HT1080 (cell line): ENCODE results near the gene SNED1. TPM values are rescaled to one million over a fixed set of nuclear protein-coding genes. Genes with fewer than 3 reads are reported as not detected.
"Not testable (repeated sequence)": the region's sequence is repeated elsewhere in the genome, so short reads cannot be mapped to it uniquely, and the experiment has no call there.

Experiments used
- DNase-seq: peaks from one replicate; pipeline ENCODE4 v3.0.0-alpha.2; 2015; ENCODE audit warnings: low read depth
- total RNA-seq: library from RNA; depleted of rRNA; stranded (reverse); fragments of >200 nt; shearing (Covaris generic); gene quantifications from 2 replicates; pipeline ENCODE4 v1.2.3, GENCODE V29; 2014

Gene SNED1
- total RNA-seq, 1 experiment from 2014 or later, result 2.7 TPM

GRCh38 chr2:241082341-241083090 lies 84.1 kb downstream of the SNED1 start:
- no peak for DNase-seq

GRCh38 chr2:241083091-241083415 lies 84.6 kb downstream of the SNED1 start:
- no peak for DNase-seq

GRCh38 chr2:241084856-241085444 lies 86.5 kb downstream of the SNED1 start:
- DNase-seq, result no peak

GRCh38 chr2:241087420-241088268 lies 89.2 kb downstream of the SNED1 start:
- no peak for DNase-seq

- no peak for DNase-seq
Observed at GRCh38 chr2:241088376-241088775, 90.0 kb downstream of the SNED1 start.

- no peak for DNase-seq
Observed at GRCh38 chr2:241088791-241089732, 90.6 kb downstream of the SNED1 start.

GRCh38 chr2:241091201-241091600 lies 92.8 kb downstream of the SNED1 start:
- no peak for DNase-seq

GRCh38 chr2:241091734-241092445 lies 93.5 kb downstream of the SNED1 start:
- DNase-seq, result no peak

- DNase-seq, result no peak
Observed at GRCh38 chr2:241092677-241093076, 94.3 kb downstream of the SNED1 start.

GRCh38 chr2:241093133-241093781 lies 94.8 kb downstream of the SNED1 start:
- DNase-seq, result not testable (repeated sequence)

- DNase-seq, result no peak
Observed at GRCh38 chr2:241094172-241094571, 95.8 kb downstream of the SNED1 start.

GRCh38 chr2:241094924-241095420 lies 96.6 kb downstream of the SNED1 start:
- no peak for DNase-seq

GRCh38 chr2:241095594-241096290 lies 97.3 kb downstream of the SNED1 start:
- DNase-seq, result no peak

- no peak for DNase-seq
Observed at GRCh38 chr2:241096979-241097378, 98.6 kb downstream of the SNED1 start.

- no peak for DNase-seq
Observed at GRCh38 chr2:241099246-241099645, 100.8 kb downstream of the SNED1 start.

GRCh38 chr2:241102239-241102803 lies 103.9 kb downstream of the SNED1 start, which contains the start of gene MTERF4:
TSS of gene MTERF4 (minus strand) at chr2:241102287. CDS start at chr2:241102273, 14 bp downstream.
- DNase-seq, result peak; percentile 80

- no peak for DNase-seq
Observed at GRCh38 chr2:241103176-241103595, 104.8 kb downstream of the SNED1 start.

- DNase-seq, result not testable (repeated sequence)
Observed at GRCh38 chr2:241104611-241105010, 106.2 kb downstream of the SNED1 start.

- DNase-seq, result no peak
Observed at GRCh38 chr2:241105641-241106040, 107.2 kb downstream of the SNED1 start.
